ENCODE data around the gene TENM3.

Gene TENM3

DNA sequence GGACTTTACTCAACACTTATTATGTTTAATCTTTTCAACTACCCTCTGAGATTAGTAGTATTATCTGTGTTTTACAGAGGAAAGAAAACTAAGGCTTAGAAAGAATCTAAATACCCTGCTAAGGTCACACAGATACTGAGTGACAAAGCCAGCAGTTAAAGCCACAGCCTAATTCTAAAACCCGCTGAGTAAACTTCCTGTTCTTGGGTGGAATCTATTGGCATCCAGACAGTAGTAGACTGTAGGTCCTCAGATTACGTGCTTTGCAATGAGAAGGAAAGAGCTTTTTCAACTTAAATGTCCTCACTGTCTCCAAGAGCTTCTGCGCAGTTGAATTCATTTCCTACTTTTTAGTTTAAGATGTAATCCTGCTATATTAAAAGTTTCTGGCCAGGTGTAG is 126.0 kb downstream of the TENM3 start:
- Histone ChIP-seq H3K9me2 (replicated peaks; ENCODE audit: insufficient read depth, low read length) (no peaks in the 10 kb centered on the region), H3K4me2 (ENCODE audit: low read depth, low read length) (no peak overlapping the region), H3K27me3 (replicated peaks; ENCODE audit: insufficient read depth, low read length) (no peaks in the 10 kb centered on the region), H3F3A (ENCODE audit: insufficient read depth, low read length) (no peaks in the 10 kb centered on the region), H3K79me2 (ENCODE audit: low read length) (no peaks in the 10 kb centered on the region), H3K9me3 (replicated peaks; ENCODE audit: insufficient read depth, low read length) (no peaks in the 10 kb centered on the region), H3K4me1 (ENCODE audit: low read length) (no peaks in the 10 kb centered on the region), H3K27ac (ENCODE audit: low read length) (no peak overlapping the region), H3K9ac (ENCODE audit: low read length) (no peak overlapping the region), H2AFZ (ENCODE audit: low read length) (no peak overlapping the region), H4K20me1 (ENCODE audit: insufficient read depth, low read length) (no peaks in the 10 kb centered on the region), H3K36me3 (replicated peaks; ENCODE audit: insufficient read depth, low read length) (no peaks in the 10 kb centered on the region), H3K4me3 (ENCODE audit: low read length) (no peak overlapping the region)
- DNase-seq = no peak
- TF ChIP-seq, protein P1, sequence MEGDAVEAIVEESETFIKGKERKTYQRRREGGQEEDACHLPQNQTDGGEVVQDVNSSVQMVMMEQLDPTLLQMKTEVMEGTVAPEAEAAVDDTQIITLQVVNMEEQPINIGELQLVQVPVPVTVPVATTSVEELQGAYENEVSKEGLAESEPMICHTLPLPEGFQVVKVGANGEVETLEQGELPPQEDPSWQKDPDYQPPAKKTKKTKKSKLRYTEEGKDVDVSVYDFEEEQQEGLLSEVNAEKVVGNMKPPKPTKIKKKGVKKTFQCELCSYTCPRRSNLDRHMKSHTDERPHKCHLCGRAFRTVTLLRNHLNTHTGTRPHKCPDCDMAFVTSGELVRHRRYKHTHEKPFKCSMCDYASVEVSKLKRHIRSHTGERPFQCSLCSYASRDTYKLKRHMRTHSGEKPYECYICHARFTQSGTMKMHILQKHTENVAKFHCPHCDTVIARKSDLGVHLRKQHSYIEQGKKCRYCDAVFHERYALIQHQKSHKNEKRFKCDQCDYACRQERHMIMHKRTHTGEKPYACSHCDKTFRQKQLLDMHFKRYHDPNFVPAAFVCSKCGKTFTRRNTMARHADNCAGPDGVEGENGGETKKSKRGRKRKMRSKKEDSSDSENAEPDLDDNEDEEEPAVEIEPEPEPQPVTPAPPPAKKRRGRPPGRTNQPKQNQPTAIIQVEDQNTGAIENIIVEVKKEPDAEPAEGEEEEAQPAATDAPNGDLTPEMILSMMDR (IDR thresholded peaks at IDR 0.05; ENCODE audit: low read length) = no peak
- TF ChIP-seq EZH2phosphoT487 (IDR thresholded peaks at IDR 0.05; ENCODE audit: low read length) = no peak

DNA sequence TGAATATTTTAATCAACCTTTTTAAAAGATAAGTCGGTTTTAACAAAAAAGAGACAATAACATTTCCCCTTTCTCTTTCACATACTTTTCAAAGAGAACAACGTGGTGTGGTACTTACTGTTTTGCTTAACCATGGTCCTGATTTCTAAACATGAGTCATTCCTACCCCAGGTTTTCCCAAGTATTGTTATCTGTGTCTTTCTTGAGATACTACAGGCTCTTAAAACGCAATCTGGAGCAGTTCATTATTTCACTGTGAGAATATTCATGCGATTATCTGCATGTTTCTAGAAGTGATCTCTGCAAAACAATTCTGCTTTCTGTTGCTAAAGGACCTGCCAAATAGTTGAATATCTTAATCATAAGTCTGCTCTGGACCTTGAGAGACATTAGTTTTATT is 127.3 kb downstream of the TENM3 start:
- H3F3A ChIP-seq (ENCODE audit: insufficient read depth, low read length) = no peaks in the 10 kb centered on the region
- no peaks in the 10 kb centered on the region for H4K20me1 ChIP-seq (ENCODE audit: insufficient read depth, low read length)
- no peaks in the 10 kb centered on the region for H3K27me3 ChIP-seq (replicated peaks; ENCODE audit: insufficient read depth, low read length)
- TF ChIP-seq EZH2 (optimal IDR thresholded peaks at IDR 0.05; ENCODE audit: low read depth, low read length) = no peak
- TF ChIP-seq EZH2phosphoT487 (IDR thresholded peaks at IDR 0.05; ENCODE audit: low read length) = no peak
- TF ChIP-seq, protein P1 (IDR thresholded peaks at IDR 0.05; ENCODE audit: low read length) = no peak
- H3K79me2 ChIP-seq (ENCODE audit: low read length) = no peaks in the 10 kb centered on the region
- no peak for DNase-seq
- H3K4me1 ChIP-seq (ENCODE audit: low read length) = no peaks in the 10 kb centered on the region
- no peak overlapping the region for H3K9ac ChIP-seq (ENCODE audit: low read length)
- H3K36me3 ChIP-seq (replicated peaks; ENCODE audit: insufficient read depth, low read length) = no peaks in the 10 kb centered on the region
- no peak overlapping the region for H3K4me2 ChIP-seq (ENCODE audit: low read depth, low read length)
- no peak overlapping the region for H3K27ac ChIP-seq (ENCODE audit: low read length)
- no peaks in the 10 kb centered on the region for H3K9me2 ChIP-seq (replicated peaks; ENCODE audit: insufficient read depth, low read length)
- no peak overlapping the region for H2AFZ ChIP-seq (ENCODE audit: low read length)
- no peaks in the 10 kb centered on the region for H3K9me3 ChIP-seq (replicated peaks; ENCODE audit: insufficient read depth, low read length)
- no peak overlapping the region for H3K4me3 ChIP-seq (ENCODE audit: low read length)

DNA sequence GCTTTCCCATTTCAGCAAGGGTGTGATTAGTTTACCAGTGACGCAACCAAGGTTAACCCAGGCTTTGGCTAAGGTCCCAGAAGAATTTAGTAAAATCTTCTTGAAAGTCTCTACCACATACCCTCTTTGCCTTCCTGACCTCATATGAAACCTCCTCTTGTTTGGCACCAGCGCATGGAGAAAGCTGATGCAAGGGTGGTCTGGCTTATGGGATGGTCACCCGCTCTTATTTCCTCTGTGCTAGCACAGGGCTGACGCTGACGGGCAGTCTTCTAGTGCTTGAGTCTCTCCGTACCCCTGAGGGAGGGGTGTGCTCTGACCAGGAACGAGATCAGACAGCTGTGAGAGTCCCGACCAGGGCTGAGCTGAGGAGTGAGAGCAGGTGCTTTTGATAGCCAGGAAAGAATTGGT is 137.6 kb downstream of the TENM3 start:
- Histone ChIP-seq H3K4me1 (ENCODE audit: low read length) (no peaks in the 10 kb centered on the region), H3K79me2 (ENCODE audit: low read length) (no peaks in the 10 kb centered on the region), H2AFZ (ENCODE audit: low read length) (no peak overlapping the region), H3K27ac (ENCODE audit: low read length) (no peak overlapping the region), H3K27me3 (replicated peaks; ENCODE audit: insufficient read depth, low read length) (no peaks in the 10 kb centered on the region), H3K9ac (ENCODE audit: low read length) (no peak overlapping the region), H3K4me3 (ENCODE audit: low read length) (no peak overlapping the region), H4K20me1 (ENCODE audit: insufficient read depth, low read length) (no peaks in the 10 kb centered on the region), H3K9me2 (replicated peaks; ENCODE audit: insufficient read depth, low read length) (no peaks in the 10 kb centered on the region), H3K36me3 (replicated peaks; ENCODE audit: insufficient read depth, low read length) (no peaks in the 10 kb centered on the region), H3K4me2 (ENCODE audit: low read depth, low read length) (no peak overlapping the region), H3K9me3 (replicated peaks; ENCODE audit: insufficient read depth, low read length) (no peaks in the 10 kb centered on the region), H3F3A (ENCODE audit: insufficient read depth, low read length) (no peaks in the 10 kb centered on the region)
- TF ChIP-seq EZH2 (optimal IDR thresholded peaks at IDR 0.05; ENCODE audit: low read depth, low read length) (no peak), EZH2phosphoT487 (IDR thresholded peaks at IDR 0.05; ENCODE audit: low read length) (no peak)
- TF ChIP-seq, protein P1 (IDR thresholded peaks at IDR 0.05; ENCODE audit: low read length) = no peak
- DNase-seq = no peak

Measured in MM.1S (cell line).